ENCODE results near the gene SKA2.
"Not testable (repeated sequence)": the region's sequence is repeated elsewhere in the genome, so short reads cannot be mapped to it uniquely, and the experiment has no call there.

SKA2 gene

DNA sequence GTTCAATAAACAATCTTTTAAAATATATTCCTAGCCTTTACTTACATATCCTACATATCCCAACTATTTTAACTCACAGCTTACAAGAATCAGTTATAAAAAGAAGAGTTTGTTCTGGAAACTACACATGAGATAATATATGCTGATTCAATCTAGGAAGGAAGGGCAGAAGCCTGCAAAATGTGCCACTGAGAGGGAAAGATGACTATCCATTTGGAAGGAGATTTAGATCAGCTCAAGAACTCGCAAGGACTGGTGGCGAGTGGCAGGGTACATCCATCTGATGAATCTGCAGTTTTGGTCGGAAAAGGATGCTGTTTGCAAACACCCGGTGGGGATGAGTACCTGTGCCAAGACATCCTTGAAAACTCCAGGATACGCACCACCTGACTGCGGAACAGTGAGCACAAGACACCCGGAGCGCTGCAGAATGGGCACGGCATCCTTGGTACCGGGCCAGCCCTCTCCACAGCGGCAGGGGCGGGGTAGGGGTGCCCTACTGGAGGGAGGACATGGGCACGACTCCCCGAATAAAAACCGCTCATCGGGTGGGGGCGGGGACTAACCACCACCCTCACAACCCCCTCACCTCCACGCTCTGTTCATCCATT lies 49.0 kb downstream of the SKA2 start:
- in situ Hi-C loops (cut with HindIII; ENCODE audit: low sequenced_read_pairs) = no loop called here

DNA sequence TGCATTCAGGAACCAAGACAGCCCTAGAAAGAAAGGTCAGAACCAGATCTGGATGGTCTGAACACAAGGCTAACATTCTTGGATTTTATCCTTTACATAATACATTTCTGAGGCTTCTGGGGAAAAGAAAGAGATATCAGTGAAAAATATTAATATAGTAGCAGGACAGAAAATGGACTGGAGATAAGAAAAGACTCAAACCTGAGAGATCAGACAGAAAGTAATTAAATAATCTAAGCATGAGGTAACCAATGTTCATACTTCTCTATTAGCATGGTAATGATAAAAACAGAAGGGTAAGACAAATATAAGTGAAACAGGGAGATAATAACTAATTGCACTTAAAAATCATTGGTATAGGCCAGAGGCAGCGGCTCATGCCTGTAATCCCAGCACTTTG lies 53.8 kb downstream of the SKA2 start:
- in situ Hi-C loops (cut with HindIII; ENCODE audit: low sequenced_read_pairs) = no loop called here

DNA sequence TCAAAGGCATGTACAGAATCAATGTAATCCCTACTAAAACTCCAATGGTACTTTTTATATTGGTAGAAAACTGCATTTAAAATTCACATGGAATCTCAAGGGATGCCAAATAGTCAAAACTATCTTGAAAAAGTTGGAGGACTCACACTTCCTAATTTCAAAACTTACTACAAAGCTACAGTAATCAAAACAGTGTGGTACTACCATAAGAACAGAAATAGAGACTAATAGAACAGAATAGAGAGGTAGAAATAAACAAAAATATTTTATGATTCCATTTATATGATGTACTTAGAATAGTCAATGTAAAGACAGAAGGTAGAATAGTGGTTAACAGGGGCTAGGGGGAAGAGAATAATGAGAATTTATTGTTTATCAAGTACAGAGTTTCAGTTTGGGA lies 57.1 kb downstream of the SKA2 start:
- in situ Hi-C loops (cut with HindIII; ENCODE audit: low sequenced_read_pairs) = no loop called here

DNA sequence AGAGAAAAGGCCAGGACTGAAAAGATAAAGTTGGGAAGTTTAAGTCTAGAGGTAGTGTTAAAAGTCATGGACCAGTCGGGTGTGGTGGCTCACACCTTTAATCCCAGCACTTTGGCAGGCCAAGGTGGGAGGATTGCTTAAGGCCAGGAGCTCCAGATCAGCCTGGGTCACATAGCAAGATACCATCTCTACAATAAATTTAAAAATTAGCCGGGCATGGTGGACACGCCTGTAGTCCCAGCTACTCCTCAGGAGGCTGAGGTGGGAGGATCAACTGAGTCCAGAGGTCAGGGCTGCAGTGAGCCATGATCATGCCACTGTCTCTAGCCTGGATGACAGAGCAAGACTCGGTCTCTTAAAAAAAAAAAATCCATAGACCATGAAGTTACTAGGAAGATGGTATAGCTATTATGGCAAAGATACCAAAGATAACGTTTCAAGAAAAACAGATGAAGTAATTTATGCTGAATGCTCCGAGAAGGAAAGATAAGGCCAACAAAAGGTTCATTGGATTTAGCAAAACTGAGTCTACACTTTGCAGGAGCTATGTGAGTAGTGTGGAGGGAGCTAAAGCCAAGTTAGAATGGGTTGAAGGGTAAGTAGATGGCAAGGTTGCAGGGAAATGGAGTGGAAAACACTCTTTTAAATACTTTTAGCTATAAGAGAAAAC lies 60.0 kb downstream of the SKA2 start:
- in situ Hi-C loops (cut with HindIII; ENCODE audit: low sequenced_read_pairs) = no loop called here

DNA sequence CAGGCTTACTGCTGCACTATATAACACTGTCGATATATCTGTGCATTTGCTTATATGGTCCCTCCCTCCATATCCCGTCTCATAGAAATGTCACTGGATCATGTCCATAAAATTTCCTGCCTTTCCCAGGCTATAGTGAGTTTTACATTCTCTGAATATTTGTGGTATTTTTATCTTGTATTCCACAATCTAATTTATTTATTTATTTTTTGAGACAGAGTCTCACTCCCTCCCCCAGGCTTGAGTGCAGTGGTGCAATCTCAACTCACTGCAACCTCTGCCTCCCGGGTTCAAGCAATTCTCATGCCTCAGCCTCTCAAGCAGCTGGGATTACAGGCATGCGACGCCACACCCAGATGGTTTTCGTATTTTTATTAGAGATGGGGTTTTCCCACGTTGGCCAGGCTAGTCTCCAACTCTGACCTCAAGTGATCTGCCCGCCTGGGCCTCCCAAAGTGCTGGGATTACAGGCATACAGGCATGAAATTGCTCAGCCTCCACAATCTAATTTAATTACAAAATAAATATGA lies 61.2 kb downstream of the SKA2 start:
- in situ Hi-C loops (cut with HindIII; ENCODE audit: low sequenced_read_pairs) = no loop called here

DNA sequence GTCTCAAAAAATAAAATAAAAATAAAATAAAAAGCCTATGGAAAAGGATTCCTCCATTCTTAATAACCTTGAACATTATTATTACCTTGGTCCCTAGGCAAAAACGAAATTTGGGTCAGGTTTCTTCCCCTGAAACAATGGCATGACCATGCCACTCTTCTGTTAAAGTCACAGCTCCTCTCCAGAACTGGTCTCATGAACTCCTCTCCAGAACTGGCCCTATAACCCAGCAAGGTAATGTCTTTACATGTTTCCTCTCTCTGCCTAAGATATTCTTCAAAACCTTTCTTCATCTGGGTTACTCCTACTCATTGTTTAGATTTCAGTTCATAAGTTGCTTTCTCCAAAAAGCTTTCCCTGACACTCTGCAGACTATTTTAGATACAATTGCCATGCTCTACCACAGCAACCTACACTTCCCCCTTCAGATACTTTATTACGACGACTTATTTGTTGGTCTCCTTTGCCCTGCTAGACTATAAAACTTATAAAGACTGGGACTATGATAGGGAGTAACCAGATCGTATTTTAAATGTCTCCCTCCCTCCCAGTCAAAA lies 61.8 kb downstream of the SKA2 start:
- in situ Hi-C loops (cut with HindIII; ENCODE audit: low sequenced_read_pairs) = no loop called here

DNA sequence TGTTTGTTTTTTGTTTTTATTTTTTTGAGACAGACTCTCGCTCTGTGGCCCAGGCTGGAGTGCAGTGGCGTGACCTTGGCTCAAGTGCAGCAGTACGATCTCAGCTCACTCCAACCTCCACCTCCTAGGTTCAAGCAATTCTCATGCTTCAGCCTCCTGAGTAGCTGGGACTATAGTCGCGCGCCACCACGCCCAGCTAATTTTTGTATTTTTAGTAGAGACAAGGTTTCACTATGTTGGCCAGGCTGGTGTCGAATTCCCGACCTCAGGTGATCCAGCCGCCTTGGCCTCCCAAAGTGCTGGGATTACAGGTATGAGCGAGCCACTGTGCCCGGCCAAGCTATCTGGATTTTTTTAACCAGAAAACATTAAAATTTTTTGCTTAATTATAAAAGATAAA lies 64.4 kb downstream of the SKA2 start:
- in situ Hi-C loops (cut with HindIII; ENCODE audit: low sequenced_read_pairs) = not testable (repeated sequence)

DNA sequence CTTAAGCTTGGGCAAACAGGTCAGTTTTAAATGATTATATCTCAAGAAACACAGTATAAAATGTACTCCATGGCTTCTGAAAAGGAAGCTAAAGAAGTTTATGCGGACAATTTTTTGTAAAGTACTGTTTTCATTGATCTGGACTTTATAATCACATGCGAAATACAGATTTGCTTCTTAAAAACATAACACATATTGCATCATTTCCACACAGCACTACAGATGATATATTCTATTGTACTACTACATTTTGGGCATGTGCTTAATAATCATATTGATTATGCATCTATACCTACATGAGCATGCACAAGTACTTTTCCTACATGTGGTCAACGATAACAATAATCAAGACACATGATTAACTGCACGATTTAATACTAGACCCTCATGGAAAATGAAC lies 70.8 kb downstream of the SKA2 start:
- in situ Hi-C loops (cut with HindIII; ENCODE audit: low sequenced_read_pairs) = no loop called here

DNA sequence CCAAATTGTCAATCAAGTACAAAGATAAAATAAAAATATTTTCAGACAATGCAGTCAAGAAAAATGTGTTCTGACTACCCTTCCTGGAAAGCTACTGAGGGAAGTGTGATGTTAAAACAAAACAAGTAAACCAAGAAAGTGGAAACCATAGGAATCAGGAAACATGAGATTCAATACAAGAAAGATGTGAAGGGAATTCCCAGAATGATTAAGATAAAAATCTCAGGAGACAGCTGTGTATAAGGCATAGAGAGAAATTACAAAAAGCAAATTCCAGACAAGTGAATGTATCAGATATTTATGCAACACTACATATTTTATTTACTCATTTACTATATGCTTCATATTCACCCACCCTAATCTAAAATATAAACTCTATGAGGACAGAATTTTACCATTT lies 80.5 kb downstream of the SKA2 start:
- in situ Hi-C loops (cut with HindIII; ENCODE audit: low sequenced_read_pairs) = no loop called here

DNA sequence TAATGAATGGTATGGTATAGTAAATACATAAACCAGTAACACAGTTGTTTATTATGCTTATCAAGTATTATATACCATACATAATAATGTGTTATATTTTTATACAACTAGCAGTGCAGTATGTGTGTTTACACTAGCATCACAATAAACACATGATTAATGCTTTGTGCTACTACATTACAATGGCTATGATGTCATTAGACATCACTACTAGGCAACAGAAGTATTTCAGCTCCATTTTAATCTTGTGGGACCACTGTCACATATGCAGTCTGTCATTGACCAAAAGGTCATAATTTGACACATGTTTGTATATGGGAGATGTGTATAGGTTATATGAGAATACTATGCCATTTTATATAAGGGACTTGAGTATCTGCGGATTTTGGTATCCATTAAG lies 81.0 kb downstream of the SKA2 start:
- in situ Hi-C loops (cut with HindIII; ENCODE audit: low sequenced_read_pairs) = no loop called here

DNA sequence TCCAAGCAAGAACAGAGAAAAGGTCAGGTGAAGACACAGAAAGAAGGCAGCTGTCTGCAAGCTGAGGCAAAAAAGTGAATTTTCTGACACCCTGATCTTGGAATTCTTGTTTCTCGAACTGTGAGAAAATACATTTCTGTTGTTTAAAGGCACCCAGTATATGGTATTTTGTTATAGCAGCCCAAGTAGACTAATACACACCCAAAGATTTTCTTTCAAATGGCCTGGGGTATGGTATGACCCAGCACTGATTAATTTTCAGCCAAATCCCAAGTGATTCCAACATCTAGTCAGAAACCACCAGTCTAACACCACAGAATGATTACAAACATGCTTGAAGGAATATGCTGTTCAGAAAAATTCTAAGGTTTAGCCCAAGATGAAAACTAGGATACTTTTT lies 85.1 kb downstream of the SKA2 start:
- in situ Hi-C loops (cut with HindIII; ENCODE audit: low sequenced_read_pairs) = no loop called here

DNA sequence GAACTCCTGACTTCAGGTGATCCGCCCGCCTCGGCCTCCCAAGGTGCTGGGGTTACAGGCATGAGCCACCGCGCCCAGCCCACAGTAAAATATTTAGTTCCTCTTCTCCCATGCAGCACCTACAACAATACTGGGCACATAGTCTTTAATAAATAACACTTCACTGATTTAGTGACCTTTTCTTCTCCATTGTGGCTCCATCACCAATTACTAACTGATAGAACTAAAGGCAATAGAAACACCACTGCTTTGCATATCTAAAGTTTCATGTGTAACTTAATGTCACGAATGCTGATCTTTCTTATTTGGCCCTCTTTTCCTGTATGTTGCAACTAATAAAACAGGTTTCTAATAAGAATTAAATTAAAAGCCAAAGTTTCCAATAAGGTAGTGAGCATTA lies 87.2 kb downstream of the SKA2 start:
- in situ Hi-C loops (cut with HindIII; ENCODE audit: low sequenced_read_pairs) = no loop called here

DNA sequence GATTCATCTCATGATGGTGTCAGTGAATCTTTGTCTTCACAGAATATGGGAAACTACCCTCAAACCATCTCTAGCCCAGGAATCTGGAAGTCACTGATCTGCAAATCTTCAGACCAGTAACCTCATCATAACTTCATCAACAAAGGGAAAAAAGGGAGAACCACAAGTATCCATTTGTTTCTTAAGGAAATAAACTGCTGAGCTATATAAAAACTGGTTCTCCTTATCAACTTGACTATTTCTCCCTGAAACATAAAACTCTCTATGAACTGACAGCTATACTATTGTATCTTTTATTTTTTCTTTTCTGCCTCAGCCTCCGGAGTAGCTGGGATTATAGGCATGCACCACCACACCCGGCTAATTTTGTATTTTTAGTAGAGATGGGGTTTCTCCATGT lies 87.6 kb downstream of the SKA2 start:
- in situ Hi-C loops (cut with HindIII; ENCODE audit: low sequenced_read_pairs) = no loop called here

DNA sequence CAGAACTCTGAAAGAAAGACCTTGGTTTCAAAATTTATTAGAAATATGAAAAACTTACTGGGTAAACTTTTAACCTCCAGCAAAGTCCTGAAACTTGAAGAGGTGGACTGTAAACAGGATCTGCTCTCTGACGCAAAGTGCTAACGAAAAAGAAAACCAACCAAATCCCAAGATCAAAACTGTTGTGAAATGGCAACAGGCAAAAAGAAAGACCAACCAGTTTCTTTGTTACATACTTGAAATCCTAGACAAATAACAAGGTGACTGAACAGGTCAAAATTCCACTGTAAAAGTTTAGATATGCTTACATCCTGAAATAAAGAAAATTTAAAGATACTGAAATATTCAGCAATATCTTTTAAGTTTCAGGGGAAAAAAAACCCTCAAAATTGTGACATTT lies 92.5 kb downstream of the SKA2 start:
- in situ Hi-C loops (cut with HindIII; ENCODE audit: low sequenced_read_pairs) = no loop called here

All from DLD1 (cell line).